Right ventricle myocardium superior (tissue), 1 donor: Measurements from ENCODE around the gene GNG12. TPM values are rescaled to one million over a fixed set of nuclear protein-coding genes. Genes with fewer than 3 reads are reported as not detected.

Experiments used
- ATAC-seq: fragments of 200-7000 bp; cut with Tn5 transposase; one replicate; pipeline ENCODE4 v1.9.1; 2020; ENCODE audit warnings: mild to moderate bottlenecking; ENCODE audit not compliant: poor library complexity
- DNase-seq: peaks from one replicate; pipeline ENCODE4 v3.0.0-alpha.2; 2020
- intact Hi-C: fragments of 100-400 bp; cut with DNase I; formaldehyde crosslinking; loops from one replicate; pipeline ENCODE4 v1.11.2; 2022
- total RNA-seq: library from RNA; stranded (reverse); fragmentation: NEBNext Ultra II Directional; extraction: Animal tissue kit (Norgen Biotek cat#: 25700); gene quantifications from one replicate; pipeline ENCODE4 v1.2.1, GENCODE V29; 2021
- donor health status: DM: no; HTN: yes; CAD: no; lungs with severe emphysema.

Gene GNG12
- total RNA-seq, 1 donor from 2014 or later, result 31.9 TPM

GRCh38 chr1:67821263-67821662, 12.0 kb downstream of the GNG12 start:
- intact Hi-C loops, result no loop called here
- no peak for ATAC-seq
- DNase-seq, result no peak

GRCh38 chr1:67818725-67819301, 14.5 kb downstream of the GNG12 start:
- intact Hi-C loops, result no loop called here
- ATAC-seq, result no peak
- DNase-seq, result no peak

GRCh38 chr1:67818162-67818561, 15.1 kb downstream of the GNG12 start:
- no peak for DNase-seq
- intact Hi-C loops, result no loop called here
- no peak for ATAC-seq

GRCh38 chr1:67817319-67817718, 15.9 kb downstream of the GNG12 start:
- ATAC-seq, result no peak
- DNase-seq, result no peak
- intact Hi-C loops, result no loop called here

- intact Hi-C loops, result no loop called here
- ATAC-seq, result no peak
- no peak for DNase-seq
Observed at GRCh38 chr1:67816506-67816905, 16.8 kb downstream of the GNG12 start.

GRCh38 chr1:67816095-67816475, 17.2 kb downstream of the GNG12 start:
- no peak for DNase-seq
- intact Hi-C loops, result no loop called here
- ATAC-seq, result no peak

- no peak for DNase-seq
- intact Hi-C loops, result no loop called here
- peak; percentile 12 for ATAC-seq
Observed at GRCh38 chr1:67815303-67816094, 17.8 kb downstream of the GNG12 start.

GRCh38 chr1:67814121-67814772, 19.0 kb downstream of the GNG12 start:
- ATAC-seq (peak; percentile 50), DNase-seq (no peak)
- intact Hi-C loops, result no loop called here

- ATAC-seq (peak; percentile 32), DNase-seq (no peak)
- intact Hi-C loops, result no loop called here
Observed at GRCh38 chr1:67812226-67812625, 21.0 kb downstream of the GNG12 start.

- intact Hi-C loops, result no loop called here
- DNase-seq (no peak), ATAC-seq (peak; percentile 11)
Observed at GRCh38 chr1:67811781-67812180, 21.5 kb downstream of the GNG12 start.

GRCh38 chr1:67809887-67810286, 23.4 kb downstream of the GNG12 start:
- no peak for ATAC-seq
- no peak for DNase-seq
- intact Hi-C loops, result no loop called here

- ATAC-seq (no peak), DNase-seq (no peak)
- intact Hi-C loops, result no loop called here
Observed at GRCh38 chr1:67807282-67807681, 26.0 kb downstream of the GNG12 start.

GRCh38 chr1:67804710-67805109, 28.6 kb downstream of the GNG12 start:
- intact Hi-C loops, result no loop called here
- ATAC-seq (no peak), DNase-seq (no peak)

- DNase-seq, result no peak
- intact Hi-C loops, result no loop called here
- peak; percentile 69 for ATAC-seq
Observed at GRCh38 chr1:67803380-67804279, 29.6 kb downstream of the GNG12 start.

GRCh38 chr1:67802565-67802964, 30.7 kb downstream of the GNG12 start:
- intact Hi-C loops, result no loop called here
- peak; percentile 25 for ATAC-seq
- no peak for DNase-seq

GRCh38 chr1:67801903-67802302, 31.4 kb downstream of the GNG12 start:
- ATAC-seq, result no peak
- DNase-seq, result no peak
- intact Hi-C loops, result no loop called here

GRCh38 chr1:67795179-67795912, 37.9 kb downstream of the GNG12 start:
- no peak for DNase-seq
- intact Hi-C loops, result no loop called here
- no peak for ATAC-seq

GRCh38 chr1:67793562-67793961, 39.7 kb downstream of the GNG12 start:
- DNase-seq, result no peak
- ATAC-seq, result no peak
- intact Hi-C loops, result no loop called here
